GM19025 (cell line): ENCODE results near the gene MAB21L3.

Source experiments
- ATAC-seq: cut with Tn5 transposase; IDR thresholded peaks from one replicate; pipeline ENCODE4 v1.9.1; 2021; ENCODE audit warnings: mild to moderate bottlenecking, low read depth, moderate library complexity; ENCODE audit not compliant: unreplicated experiment

The MAB21L3 gene

GRCh38 chr1:116106646-116107045, 4.6 kb upstream of the MAB21L3 start:
- ATAC-seq, result no peak

- ATAC-seq, result no peak
Observed at GRCh38 chr1:116107371-116107770, 3.8 kb upstream of the MAB21L3 start.

- ATAC-seq, result no peak
Observed at GRCh38 chr1:116111524-116112021, 374 bp downstream of the MAB21L3 start.

GRCh38 chr1:116112388-116113140, 1.4 kb downstream of the MAB21L3 start:
- no peak for ATAC-seq

- ATAC-seq, result no peak
Observed at GRCh38 chr1:116113615-116114014, 2.4 kb downstream of the MAB21L3 start.

GRCh38 chr1:116115476-116116439, 4.6 kb downstream of the MAB21L3 start:
- ATAC-seq, result no peak

GRCh38 chr1:116118471-116118870, 7.3 kb downstream of the MAB21L3 start:
- ATAC-seq, result no peak

- no peak for ATAC-seq
Observed at GRCh38 chr1:116119876-116120275, 8.7 kb downstream of the MAB21L3 start.

GRCh38 chr1:116122955-116123757, 12.0 kb downstream of the MAB21L3 start:
- no peak for ATAC-seq

- ATAC-seq, result no peak
Observed at GRCh38 chr1:116123837-116124533, 12.8 kb downstream of the MAB21L3 start.

GRCh38 chr1:116125758-116126157, 14.6 kb downstream of the MAB21L3 start:
- no peak for ATAC-seq

- no peak for ATAC-seq
Observed at GRCh38 chr1:116126281-116126680, 15.1 kb downstream of the MAB21L3 start.

GRCh38 chr1:116127123-116127847, 16.1 kb downstream of the MAB21L3 start:
- ATAC-seq, result no peak

- ATAC-seq, result no peak
Observed at GRCh38 chr1:116127848-116128540, 16.8 kb downstream of the MAB21L3 start.

- no peak for ATAC-seq
Observed at GRCh38 chr1:116128664-116129063, 17.5 kb downstream of the MAB21L3 start.

- ATAC-seq, result no peak
Observed at GRCh38 chr1:116129537-116129936, 18.3 kb downstream of the MAB21L3 start.

- ATAC-seq, result no peak
Observed at GRCh38 chr1:116130356-116130755, 19.2 kb downstream of the MAB21L3 start.

- ATAC-seq, result no peak
Observed at GRCh38 chr1:116131170-116131569, 20.0 kb downstream of the MAB21L3 start.
